Measurements from ENCODE around the gene C4A.

C4A gene

DNA sequence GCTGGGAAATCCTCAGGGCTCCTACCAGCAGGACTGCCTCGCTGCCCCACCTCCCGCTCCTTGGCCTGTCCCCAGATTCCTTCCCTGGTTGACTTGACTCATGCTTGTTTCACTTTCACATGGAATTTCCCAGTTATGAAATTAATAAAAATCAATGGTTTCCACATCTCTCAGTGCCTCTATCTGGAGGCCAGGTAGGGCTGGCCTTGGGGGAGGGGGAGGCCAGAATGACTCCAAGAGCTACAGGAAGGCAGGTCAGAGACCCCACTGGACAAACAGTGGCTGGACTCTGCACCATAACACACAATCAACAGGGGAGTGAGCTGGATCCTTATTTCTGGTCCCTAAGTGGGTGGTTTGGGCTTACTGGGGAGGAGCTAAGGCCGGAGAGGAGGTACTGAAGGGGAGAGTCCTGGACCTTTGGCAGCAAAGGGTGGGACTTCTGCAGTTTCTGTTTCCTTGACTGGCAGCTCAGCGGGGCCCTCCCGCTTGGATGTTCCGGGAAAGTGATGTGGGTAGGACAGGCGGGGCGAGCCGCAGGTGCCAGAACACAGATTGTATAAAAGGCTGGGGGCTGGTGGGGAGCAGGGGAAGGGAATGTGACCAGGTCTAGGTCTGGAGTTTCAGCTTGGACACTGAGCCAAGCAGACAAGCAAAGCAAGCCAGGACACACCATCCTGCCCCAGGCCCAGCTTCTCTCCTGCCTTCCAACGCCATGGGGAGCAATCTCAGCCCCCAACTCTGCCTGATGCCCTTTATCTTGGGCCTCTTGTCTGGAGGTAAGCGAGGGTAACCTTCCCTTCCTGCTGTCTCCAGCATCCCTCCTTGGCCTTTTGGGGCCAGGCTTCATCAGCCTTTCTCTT lies 36.1 kb upstream of the C4A start, which contains the start of gene CFB:
CFB (plus strand) TSS at position 589 of the 863 bp plus-strand sequence; CDS start at position 716, 127 bp downstream.
- TF ChIP-seq, protein P1, sequence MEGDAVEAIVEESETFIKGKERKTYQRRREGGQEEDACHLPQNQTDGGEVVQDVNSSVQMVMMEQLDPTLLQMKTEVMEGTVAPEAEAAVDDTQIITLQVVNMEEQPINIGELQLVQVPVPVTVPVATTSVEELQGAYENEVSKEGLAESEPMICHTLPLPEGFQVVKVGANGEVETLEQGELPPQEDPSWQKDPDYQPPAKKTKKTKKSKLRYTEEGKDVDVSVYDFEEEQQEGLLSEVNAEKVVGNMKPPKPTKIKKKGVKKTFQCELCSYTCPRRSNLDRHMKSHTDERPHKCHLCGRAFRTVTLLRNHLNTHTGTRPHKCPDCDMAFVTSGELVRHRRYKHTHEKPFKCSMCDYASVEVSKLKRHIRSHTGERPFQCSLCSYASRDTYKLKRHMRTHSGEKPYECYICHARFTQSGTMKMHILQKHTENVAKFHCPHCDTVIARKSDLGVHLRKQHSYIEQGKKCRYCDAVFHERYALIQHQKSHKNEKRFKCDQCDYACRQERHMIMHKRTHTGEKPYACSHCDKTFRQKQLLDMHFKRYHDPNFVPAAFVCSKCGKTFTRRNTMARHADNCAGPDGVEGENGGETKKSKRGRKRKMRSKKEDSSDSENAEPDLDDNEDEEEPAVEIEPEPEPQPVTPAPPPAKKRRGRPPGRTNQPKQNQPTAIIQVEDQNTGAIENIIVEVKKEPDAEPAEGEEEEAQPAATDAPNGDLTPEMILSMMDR (conservative IDR thresholded peaks at IDR 0.05; ENCODE audit: low read length): no peak
- peak within 1 kb of the TSS; percentile 42 for H3K4me3 ChIP-seq (ENCODE audit: low read length)
- DNase-seq (ENCODE audit: low read depth): peak; percentile 82

DNA sequence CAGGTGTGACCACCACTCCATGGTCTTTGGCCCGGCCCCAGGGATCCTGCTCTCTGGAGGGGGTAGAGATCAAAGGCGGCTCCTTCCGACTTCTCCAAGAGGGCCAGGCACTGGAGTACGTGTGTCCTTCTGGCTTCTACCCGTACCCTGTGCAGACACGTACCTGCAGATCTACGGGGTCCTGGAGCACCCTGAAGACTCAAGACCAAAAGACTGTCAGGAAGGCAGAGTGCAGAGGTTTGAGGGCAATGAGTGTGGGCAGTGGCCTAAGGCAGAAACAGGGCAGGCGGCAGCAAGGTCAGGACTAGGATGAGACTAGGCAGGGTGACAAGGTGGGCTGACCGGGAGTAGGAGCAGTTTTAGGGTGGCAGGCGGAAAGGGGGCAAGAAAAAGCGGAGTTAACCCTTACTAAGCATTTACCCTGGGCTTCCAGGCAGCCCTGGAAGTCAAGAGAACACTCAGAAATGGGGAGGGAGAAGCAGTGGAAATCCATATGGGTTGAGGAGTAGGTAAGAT lies 35.4 kb upstream of the C4A start:
- DNase-seq (ENCODE audit: low read depth): no peak
- H3K4me3 ChIP-seq (ENCODE audit: low read length): peak overlapping the region; percentile 42
- TF ChIP-seq, protein P1 (conservative IDR thresholded peaks at IDR 0.05; ENCODE audit: low read length): no peak

DNA sequence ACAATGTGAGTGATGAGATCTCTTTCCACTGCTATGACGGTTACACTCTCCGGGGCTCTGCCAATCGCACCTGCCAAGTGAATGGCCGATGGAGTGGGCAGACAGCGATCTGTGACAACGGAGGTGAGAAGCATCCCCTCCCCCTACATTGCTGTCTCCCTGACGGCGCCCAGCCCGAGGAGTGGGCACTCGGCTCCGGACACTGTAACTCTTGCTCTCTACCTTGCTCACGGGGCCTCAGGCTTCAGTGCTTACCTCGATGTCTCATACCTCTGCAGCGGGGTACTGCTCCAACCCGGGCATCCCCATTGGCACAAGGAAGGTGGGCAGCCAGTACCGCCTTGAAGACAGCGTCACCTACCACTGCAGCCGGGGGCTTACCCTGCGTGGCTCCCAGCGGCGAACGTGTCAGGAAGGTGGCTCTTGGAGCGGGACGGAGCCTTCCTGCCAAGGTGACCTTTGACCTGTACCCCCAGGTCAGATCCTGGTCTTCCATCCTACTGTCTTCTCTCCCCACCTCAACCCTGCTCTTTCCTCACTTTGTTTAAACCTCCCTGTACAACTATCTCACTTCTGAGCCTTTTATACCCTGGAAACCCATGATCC lies 34.7 kb upstream of the C4A start:
- H3K4me3 ChIP-seq (ENCODE audit: low read length): no peak overlapping the region
- no peak for DNase-seq (ENCODE audit: low read depth)
- TF ChIP-seq, protein P1 (conservative IDR thresholded peaks at IDR 0.05; ENCODE audit: low read length): no peak

DNA sequence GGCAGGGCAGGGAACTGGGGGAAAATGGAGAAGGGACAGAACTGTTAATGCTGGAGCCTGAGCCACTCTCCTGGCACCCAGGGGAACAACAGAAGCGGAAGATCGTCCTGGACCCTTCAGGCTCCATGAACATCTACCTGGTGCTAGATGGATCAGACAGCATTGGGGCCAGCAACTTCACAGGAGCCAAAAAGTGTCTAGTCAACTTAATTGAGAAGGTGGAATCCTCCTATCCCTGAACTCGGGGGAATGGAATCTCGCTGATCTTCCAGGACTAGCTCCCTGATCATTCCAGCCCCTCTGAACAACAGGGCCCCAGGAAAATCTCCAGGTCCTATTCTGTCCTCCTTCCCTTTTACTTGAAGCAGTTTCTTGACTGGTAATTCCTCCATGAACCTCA lies 34.0 kb upstream of the C4A start:
- H3K4me3 ChIP-seq (ENCODE audit: low read length): no peak overlapping the region
- DNase-seq (ENCODE audit: low read depth): no peak
- TF ChIP-seq, protein P1 (conservative IDR thresholded peaks at IDR 0.05; ENCODE audit: low read length): no peak

DNA sequence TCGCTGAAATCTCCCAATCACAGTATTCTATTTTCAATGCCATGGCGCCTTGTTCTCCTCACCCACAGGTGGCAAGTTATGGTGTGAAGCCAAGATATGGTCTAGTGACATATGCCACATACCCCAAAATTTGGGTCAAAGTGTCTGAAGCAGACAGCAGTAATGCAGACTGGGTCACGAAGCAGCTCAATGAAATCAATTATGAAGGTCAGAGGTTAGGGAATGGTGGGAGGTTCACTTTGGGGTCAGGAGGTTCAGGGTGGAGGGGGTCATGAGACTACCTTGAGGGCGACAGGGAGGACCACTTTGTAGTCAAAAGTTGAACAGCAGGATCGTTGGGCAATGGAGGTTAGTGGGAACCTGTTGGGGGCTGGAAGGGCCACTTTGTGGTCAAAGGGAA lies 33.6 kb upstream of the C4A start:
- H3K4me3 ChIP-seq (ENCODE audit: low read length): no peak overlapping the region
- TF ChIP-seq, protein P1 (conservative IDR thresholded peaks at IDR 0.05; ENCODE audit: low read length): no peak
- DNase-seq (ENCODE audit: low read depth): no peak

DNA sequence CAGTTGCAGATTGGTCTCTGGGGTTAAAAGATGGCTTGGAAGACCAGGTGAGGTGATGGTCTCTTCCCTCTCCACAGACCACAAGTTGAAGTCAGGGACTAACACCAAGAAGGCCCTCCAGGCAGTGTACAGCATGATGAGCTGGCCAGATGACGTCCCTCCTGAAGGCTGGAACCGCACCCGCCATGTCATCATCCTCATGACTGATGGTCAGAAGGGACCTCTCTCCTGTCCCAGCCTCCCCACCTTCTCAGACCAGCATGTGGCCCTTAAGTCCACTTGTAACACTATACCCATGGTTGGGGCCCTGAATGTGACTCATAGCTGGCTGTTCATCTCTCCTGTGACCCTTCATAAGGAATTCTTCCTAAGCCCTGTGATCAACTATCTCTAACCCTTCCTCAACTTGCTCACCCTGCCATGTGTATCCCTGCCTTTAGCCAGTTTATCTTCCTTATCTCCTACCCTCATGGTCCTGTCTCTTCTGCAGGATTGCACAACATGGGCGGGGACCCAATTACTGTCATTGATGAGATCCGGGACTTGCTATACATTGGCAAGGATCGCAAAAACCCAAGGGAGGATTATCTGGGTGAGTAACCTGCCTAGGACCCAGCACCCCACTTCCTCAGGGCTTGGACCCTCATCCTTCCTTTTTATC lies 33.0 kb upstream of the C4A start:
- TF ChIP-seq, protein P1 (conservative IDR thresholded peaks at IDR 0.05; ENCODE audit: low read length): no peak
- no peak for DNase-seq (ENCODE audit: low read depth)
- no peak overlapping the region for H3K4me3 ChIP-seq (ENCODE audit: low read length)

Data from AG10803 (cell line).